Keratinocyte (primary cell): Measurements from ENCODE around the gene UTP15. TPM values are rescaled to one million over a fixed set of nuclear protein-coding genes. Genes with fewer than 3 reads are reported as not detected.

ENCODE experiments used
- DNase-seq: peaks from one replicate; pipeline ENCODE4 v3.0.0-alpha.2; 2011; ENCODE audit warnings: low read depth, missing footprints, low spot score
- FAIRE-seq: peaks from 2 replicates; lab custom pipeline; 2011; peaks lifted over from hg19 to GRCh38; lab: Jason Lieb, UNC
- H2AFZ ChIP-seq: 2 replicates; pipeline ENCODE4 v1.6.0; 2012; ENCODE audit warnings: low read length, control low read depth, inconsistent platforms; ENCODE audit not compliant: control insufficient read depth
- H3K27ac ChIP-seq: 2 replicates; pipeline ENCODE4 v1.5.1; 2011; ENCODE audit warnings: low read length; ENCODE audit not compliant: control insufficient read depth, insufficient read depth
- H3K27me3 ChIP-seq: 3 replicates; pipeline ENCODE4 v1.6.0; 2011; ENCODE audit warnings: low read length; ENCODE audit not compliant: control insufficient read depth, insufficient read depth; ENCODE audit errors: extremely low read depth
- H3K36me3 ChIP-seq, 2 experiments: 2 replicates in 1 of 2; 3 replicates in 1 of 2; pipeline ENCODE4 v1.5.1; 2011; ENCODE audit warnings: low read length in 2 of 2, mild to moderate bottlenecking in 1 of 2; ENCODE audit not compliant: control insufficient read depth in 2 of 2, insufficient read depth in 2 of 2; ENCODE audit errors: extremely low read depth in 1 of 2
- H3K4me1 ChIP-seq: 3 replicates; pipeline ENCODE4 v1.5.1; 2011; ENCODE audit warnings: low read length; ENCODE audit not compliant: control insufficient read depth, insufficient read depth; ENCODE audit errors: extremely low read depth
- H3K4me2 ChIP-seq: 3 replicates; pipeline ENCODE4 v1.6.0; 2011; ENCODE audit warnings: low read depth, low read length; ENCODE audit not compliant: control insufficient read depth, insufficient read depth; ENCODE audit errors: extremely low read depth
- H3K4me3 ChIP-seq, 3 experiments: fragments of 200-600 bp in 1 of 3; sonication (generic) in 1 of 3; 2 replicates in 2 of 3; 3 replicates in 1 of 3; pipeline ENCODE4 v1.5.1; 2011 to 2016; ENCODE audit warnings: low read length in 3 of 3, mild to moderate bottlenecking in 3 of 3, control low read depth in 2 of 3, inconsistent platforms in 1 of 3, low read depth in 1 of 3, mixed read lengths in 1 of 3, mixed run types in 1 of 3, moderate library complexity in 1 of 3; ENCODE audit not compliant: control insufficient read depth in 2 of 3, insufficient read depth in 2 of 3; ENCODE audit errors: extremely low read depth in 1 of 3
- H3K79me2 ChIP-seq: 2 replicates; pipeline ENCODE4 v1.6.0; 2012; ENCODE audit warnings: low read length; ENCODE audit not compliant: control insufficient read depth, insufficient read depth
- H3K9ac ChIP-seq: 3 replicates; pipeline ENCODE4 v1.6.0; 2011; ENCODE audit warnings: low read length; ENCODE audit not compliant: control insufficient read depth, insufficient read depth; ENCODE audit errors: extremely low read depth
- H3K9me1 ChIP-seq: 3 replicates; pipeline ENCODE4 v1.6.0; 2011; ENCODE audit warnings: low read length; ENCODE audit not compliant: control insufficient read depth, insufficient read depth; ENCODE audit errors: extremely low read depth
- H3K9me3 ChIP-seq: 2 replicates; pipeline ENCODE4 v1.5.1; 2012; ENCODE audit warnings: low read depth, low read length; ENCODE audit not compliant: control insufficient read depth
- H4K20me1 ChIP-seq: 3 replicates; pipeline ENCODE4 v1.6.0; 2011; ENCODE audit warnings: low read length; ENCODE audit not compliant: control insufficient read depth, insufficient read depth; ENCODE audit errors: extremely low read depth
- CTCF ChIP-seq, 3 experiments: IDR thresholded peaks in 1 of 3; conservative IDR thresholded peaks in 1 of 3; optimal IDR thresholded peaks in 1 of 3; 2 replicates in 2 of 3; 3 replicates in 1 of 3; pipeline versions ENCODE3 to v1.5.1; 2011; ENCODE audit warnings: low read length in 3 of 3, mild to moderate bottlenecking in 3 of 3, moderate library complexity in 2 of 3, control low read depth in 1 of 3, inconsistent platforms in 1 of 3; ENCODE audit not compliant: insufficient read depth in 2 of 3; ENCODE audit errors: extremely low read depth in 1 of 3
- EZH2 ChIP-seq: IDR thresholded peaks from one replicate; pipeline ENCODE4 v1.6.1; 2012; ENCODE audit warnings: inconsistent platforms, mild to moderate bottlenecking, low read length, moderate library complexity
- dilution Hi-C: fragments of 300-500 bp; cut with MboI; formaldehyde crosslinking; loops from one replicate; pipeline ENCODE4 v1.7.0; 2020; ENCODE audit warnings: low sequenced_read_pairs; ENCODE audit not compliant: extremely low pct_ligation_motif_present
- polyA plus RNA-seq, 5 experiments: library from polyadenylated mRNA; depleted of rRNA in 3 of 5; stranded (reverse) in 3 of 5; stranded (forward) in 1 of 5; unstranded in 1 of 5; fragments of >200 nt; gene quantifications; 1 replicate in 1 of 5; 2 replicates in 3 of 5; 3 replicates in 1 of 5; pipeline versions ENCODE4 v1.2.1 to v1.2.3, GENCODE V29; 2011 to 2012; ENCODE audit warnings: missing spikeins in 2 of 5, low read depth in 1 of 5, low replicate concordance in 1 of 5

UTP15 gene
- polyA plus RNA-seq, 1 donor (not counting 4 experiments of a cell fraction or from before 2014, with no cell fraction given), result 28.3 TPM

GRCh38 chr5:73558950-73559349 is 6.6 kb upstream of the UTP15 start:
- peaks cover 4 to 6% of the 10 kb centered on the region in 2 experiments for H3K36me3 ChIP-seq
- H3K4me1 ChIP-seq, result peaks cover 4% of the 10 kb centered on the region
- no peak for FAIRE-seq
- H3K9me1 ChIP-seq, result no peaks in the 10 kb centered on the region
- peaks cover 6% of the 10 kb centered on the region for H3K79me2 ChIP-seq
- no peaks in the 10 kb centered on the region for H4K20me1 ChIP-seq
- TF ChIP-seq CTCF (optimal IDR thresholded peaks at IDR 0.05 in 1 of 3, IDR thresholded peaks at IDR 0.05 in 1 of 3, conservative IDR thresholded peaks at IDR 0.05 in 1 of 3; ENCODE audit: extremely low read depth in 1 of 3, insufficient read depth in 2 of 3, low read length in 3 of 3) (no peak), EZH2 (no peak)
- H3K9me3 ChIP-seq, result no peaks in the 10 kb centered on the region
- DNase-seq, result no peak
- no peaks in the 10 kb centered on the region for H3K27me3 ChIP-seq
- H3K4me3 ChIP-seq, result no peak overlapping the region
- H3K9ac ChIP-seq, result no peak overlapping the region
- no peak overlapping the region for H3K27ac ChIP-seq
- H2AFZ ChIP-seq, result no peak overlapping the region
- no peak overlapping the region for H3K4me2 ChIP-seq
- dilution Hi-C loops, result no loop called here

- no peaks in the 10 kb centered on the region for H3K9me3 ChIP-seq
- DNase-seq, result no peak
- no peak overlapping the region for H2AFZ ChIP-seq
Observed at GRCh38 chr5:73564018-73564417, 1.5 kb upstream of the UTP15 start.

More at GRCh38 chr5:73564018-73564417, 1.5 kb upstream of the UTP15 start:
- Histone ChIP-seq H3K79me2 (peaks cover 52% of the 10 kb centered on the region), H3K4me2 (peak overlapping the region; percentile 79), H3K4me1 (peaks cover 16% of the 10 kb centered on the region), H3K27me3 (no peaks in the 10 kb centered on the region), H3K9me1 (no peaks in the 10 kb centered on the region), H4K20me1 (no peaks in the 10 kb centered on the region), H3K9ac (peak overlapping the region; percentile 98), H3K27ac (peak overlapping the region; percentile 95), H3K36me3 (peaks cover 0 to 8% of the 10 kb centered on the region in 2 experiments), H3K4me3 (peak overlapping the region; percentile 60 to 100 (median 100))
- FAIRE-seq, result no peak
- TF ChIP-seq CTCF (optimal IDR thresholded peaks at IDR 0.05 in 1 of 3, IDR thresholded peaks at IDR 0.05 in 1 of 3, conservative IDR thresholded peaks at IDR 0.05 in 1 of 3; ENCODE audit: extremely low read depth in 1 of 3, insufficient read depth in 2 of 3, low read length in 3 of 3), result no peak
- no peak for TF ChIP-seq EZH2
- dilution Hi-C loops, result no loop called here
